C4-2B (cell line): ENCODE results near the gene SMG6.

ENCODE experiments used
- CTCF ChIP-seq: fragments of 450-650 bp; conservative IDR thresholded peaks from 2 replicates; pipeline ENCODE4 v1.5.1; 2017; ENCODE audit warnings: mild to moderate bottlenecking
- ZFX ChIP-seq: fragments of 450-650 bp; IDR thresholded peaks from 2 replicates; pipeline ENCODE4 v1.6.1; 2017

- no peak for TF ChIP-seq CTCF
- no peak for TF ChIP-seq ZFX
These were observed 67.7 kb downstream of the SMG6 start for GRCh38 chr17:2235792-2236366.
